OCI-LY7 (cell line): ENCODE measurements around the gene USP32.

Experiments
- EZH2phosphoT487 ChIP-seq: fragments of 200-600 bp; sonication (generic); IDR thresholded peaks from 2 replicates; pipeline ENCODE4 v1.6.1; 2018; ENCODE audit warnings: low read depth, borderline replicate concordance, mild to moderate bottlenecking, mixed run types, antibody characterized with exemption, low read length, moderate library complexity, mixed read lengths
- TF ChIP-seq, protein P1 (sequence below): fragments of 200-600 bp; sonication (generic); conservative IDR thresholded peaks from 2 replicates; pipeline ENCODE4 v1.5.1; 2014; ENCODE audit warnings: mild to moderate bottlenecking, antibody characterized with exemption, low read length, moderate library complexity, mixed read lengths

DNA sequence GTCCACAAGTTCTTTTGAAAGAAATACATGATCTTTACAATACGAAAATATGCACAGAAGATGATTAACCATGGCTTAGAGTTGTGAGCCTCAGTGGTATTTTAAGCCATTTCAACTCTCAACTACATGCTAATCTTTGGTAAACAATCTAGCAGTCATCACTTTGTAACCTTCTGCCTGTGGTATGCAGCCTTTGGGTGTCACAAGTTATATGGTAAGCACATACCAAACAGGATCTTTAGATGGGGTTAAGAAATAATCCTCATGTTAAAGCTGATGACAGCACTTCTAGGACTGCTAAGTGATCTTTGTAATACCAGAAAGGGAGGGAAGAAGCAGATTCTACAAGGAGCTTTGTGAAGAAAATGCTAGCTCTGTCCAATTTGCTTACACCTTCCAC lies 167.9 kb downstream of the USP32 start:
- TF ChIP-seq, protein P1, sequence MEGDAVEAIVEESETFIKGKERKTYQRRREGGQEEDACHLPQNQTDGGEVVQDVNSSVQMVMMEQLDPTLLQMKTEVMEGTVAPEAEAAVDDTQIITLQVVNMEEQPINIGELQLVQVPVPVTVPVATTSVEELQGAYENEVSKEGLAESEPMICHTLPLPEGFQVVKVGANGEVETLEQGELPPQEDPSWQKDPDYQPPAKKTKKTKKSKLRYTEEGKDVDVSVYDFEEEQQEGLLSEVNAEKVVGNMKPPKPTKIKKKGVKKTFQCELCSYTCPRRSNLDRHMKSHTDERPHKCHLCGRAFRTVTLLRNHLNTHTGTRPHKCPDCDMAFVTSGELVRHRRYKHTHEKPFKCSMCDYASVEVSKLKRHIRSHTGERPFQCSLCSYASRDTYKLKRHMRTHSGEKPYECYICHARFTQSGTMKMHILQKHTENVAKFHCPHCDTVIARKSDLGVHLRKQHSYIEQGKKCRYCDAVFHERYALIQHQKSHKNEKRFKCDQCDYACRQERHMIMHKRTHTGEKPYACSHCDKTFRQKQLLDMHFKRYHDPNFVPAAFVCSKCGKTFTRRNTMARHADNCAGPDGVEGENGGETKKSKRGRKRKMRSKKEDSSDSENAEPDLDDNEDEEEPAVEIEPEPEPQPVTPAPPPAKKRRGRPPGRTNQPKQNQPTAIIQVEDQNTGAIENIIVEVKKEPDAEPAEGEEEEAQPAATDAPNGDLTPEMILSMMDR, result no peak
- TF ChIP-seq EZH2phosphoT487, result no peak
